Transverse colon (tissue), 4 donors: ENCODE data around the gene PABPN1. TPM values are rescaled to one million over a fixed set of nuclear protein-coding genes. Genes with fewer than 3 reads are reported as not detected.

Source experiments
- DNase-seq: peaks from one replicate; pipeline ENCODE4 v3.0.0-alpha.2; 2019
- H3K27ac ChIP-seq, 4 donors: fragments of 200-600 bp; sonication (generic); 2 replicates each; pipeline ENCODE4 v1.5.1; 2016 to 2018; ENCODE audit warnings: inconsistent platforms in 4 of 4
- H3K27me3 ChIP-seq: fragments of 200-600 bp; sonication (generic); 2 replicates; pipeline ENCODE4 v1.5.1; 2017; ENCODE audit warnings: inconsistent platforms
- H3K36me3 ChIP-seq, 4 donors: fragments of 200-600 bp; sonication (generic); 2 replicates each; pipeline ENCODE4 v1.5.1; 2017 to 2019; ENCODE audit warnings: inconsistent platforms in 4 of 4
- H3K4me1 ChIP-seq, 4 donors: fragments of 200-600 bp; sonication (generic); 2 replicates each; pipeline ENCODE4 v1.5.1; 2017 to 2020; ENCODE audit warnings: inconsistent platforms in 4 of 4
- H3K4me3 ChIP-seq, 4 donors: fragments of 200-600 bp; sonication (generic); 1 replicate in 1 of 4; 2 replicates in 3 of 4; pipeline versions ENCODE4 v1.5.1 to v1.6.1; 2017 to 2019; ENCODE audit warnings: inconsistent platforms in 4 of 4
- H3K9me3 ChIP-seq, 2 donors: fragments of 200-600 bp; sonication (generic); 2 replicates each; pipeline ENCODE4 v1.5.1; 2017 to 2019; ENCODE audit warnings: inconsistent platforms in 2 of 2
- EP300 ChIP-seq: sonication (generic); formaldehyde crosslinking; IDR thresholded peaks from one replicate; pipeline ENCODE4 v1.6.1; 2017; ENCODE audit warnings: antibody characterized with exemption, low read depth
- POLR2A ChIP-seq: fragments of 450-650 bp; IDR thresholded peaks from one replicate; pipeline ENCODE4 v1.6.1; 2016; ENCODE audit warnings: antibody characterized with exemption, mild to moderate bottlenecking, moderate library complexity
- POLR2AphosphoS5 ChIP-seq, 3 donors: sonication (generic); formaldehyde crosslinking; IDR thresholded peaks; one replicate each; pipeline ENCODE4 v1.6.1; 2016; ENCODE audit warnings: antibody characterized with exemption in 3 of 3
- WGBS, 2 donors: methylation state at CpG; one replicate each; pipeline ENCODE4 v1.1.5; 2018; ENCODE audit warnings: low coverage in 1 of 2; 5-methylcytosine and 5-hydroxymethylcytosine counted together
- in situ Hi-C, 4 donors: fragments of 200-750 bp; cut with MboI; loops; one replicate each; pipeline versions ENCODE4 v1.15.0 to v1.15.1; 2017; ENCODE audit warnings: low sequenced_read_pairs in 3 of 4, low pct_ligation_motif_present in 1 of 4, low pct_unique_long_range_greater_than_20kb in 1 of 4
- intact Hi-C: fragments of 100-400 bp; cut with DNase I; formaldehyde crosslinking; loops from one replicate; pipeline ENCODE4 v1.15.1; 2023; ENCODE audit warnings: low total_unique reads
- total RNA-seq, 4 donors: library from RNA; depleted of rRNA; stranded (reverse); fragments of >200 nt; gene quantifications; one replicate each; pipeline ENCODE4 v1.1.0, GENCODE V29; 2016
- TF ChIP-seq, protein P1 (sequence below), 5 experiments: fragments of 200-600 bp in 3 of 5; fragments of 450-650 bp in 2 of 5; sonication (generic) in 3 of 5; IDR thresholded peaks; 1 replicate in 2 of 5; 2 replicates in 3 of 5; pipeline ENCODE4 v1.5.1; 2016 to 2017; ENCODE audit warnings: antibody characterized with exemption in 5 of 5, inconsistent platforms in 3 of 5, mild to moderate bottlenecking in 2 of 5, moderate library complexity in 1 of 5

PABPN1 gene
- total RNA-seq, 4 donors from 2014 or later: 50.0 to 149 (median 63.7) TPM

DNA sequence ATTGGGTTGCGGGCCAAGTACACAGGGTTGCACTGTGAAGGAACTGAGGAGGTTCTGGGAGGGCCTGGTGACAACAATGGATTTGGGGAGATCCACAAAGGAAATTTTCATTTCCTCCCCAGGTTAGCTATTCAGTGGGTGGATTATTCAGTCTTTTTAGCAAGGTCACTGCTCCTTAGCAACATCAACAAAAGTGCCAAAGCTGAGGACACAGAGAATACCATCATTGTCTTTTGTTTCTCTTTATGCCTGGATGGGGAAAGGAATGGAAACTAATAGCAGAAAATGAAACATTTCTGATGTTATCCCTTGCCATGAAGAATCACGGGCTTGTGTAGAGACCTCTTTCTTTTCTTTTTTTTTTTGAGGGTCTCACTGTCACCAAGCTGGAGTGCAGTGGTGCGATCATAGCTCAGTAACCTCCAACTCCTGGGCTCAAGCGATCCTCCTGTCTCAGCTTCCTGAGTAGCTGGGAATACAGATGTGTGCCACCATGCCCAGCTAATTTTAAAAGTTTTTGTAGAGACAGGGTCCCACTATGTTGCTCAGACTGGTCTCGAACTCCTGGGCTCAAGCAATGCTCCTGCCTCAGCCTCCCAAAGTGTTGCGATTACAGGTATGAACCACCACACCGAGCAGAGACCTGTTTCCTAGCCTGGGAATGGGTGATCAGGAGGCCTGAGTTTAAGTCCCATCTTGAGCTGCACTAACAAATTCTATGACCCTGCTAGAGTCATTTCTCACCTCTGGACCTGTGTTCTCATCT lies 25.1 kb upstream of the PABPN1 start:
- TF ChIP-seq, protein P1, sequence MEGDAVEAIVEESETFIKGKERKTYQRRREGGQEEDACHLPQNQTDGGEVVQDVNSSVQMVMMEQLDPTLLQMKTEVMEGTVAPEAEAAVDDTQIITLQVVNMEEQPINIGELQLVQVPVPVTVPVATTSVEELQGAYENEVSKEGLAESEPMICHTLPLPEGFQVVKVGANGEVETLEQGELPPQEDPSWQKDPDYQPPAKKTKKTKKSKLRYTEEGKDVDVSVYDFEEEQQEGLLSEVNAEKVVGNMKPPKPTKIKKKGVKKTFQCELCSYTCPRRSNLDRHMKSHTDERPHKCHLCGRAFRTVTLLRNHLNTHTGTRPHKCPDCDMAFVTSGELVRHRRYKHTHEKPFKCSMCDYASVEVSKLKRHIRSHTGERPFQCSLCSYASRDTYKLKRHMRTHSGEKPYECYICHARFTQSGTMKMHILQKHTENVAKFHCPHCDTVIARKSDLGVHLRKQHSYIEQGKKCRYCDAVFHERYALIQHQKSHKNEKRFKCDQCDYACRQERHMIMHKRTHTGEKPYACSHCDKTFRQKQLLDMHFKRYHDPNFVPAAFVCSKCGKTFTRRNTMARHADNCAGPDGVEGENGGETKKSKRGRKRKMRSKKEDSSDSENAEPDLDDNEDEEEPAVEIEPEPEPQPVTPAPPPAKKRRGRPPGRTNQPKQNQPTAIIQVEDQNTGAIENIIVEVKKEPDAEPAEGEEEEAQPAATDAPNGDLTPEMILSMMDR (IDR thresholded peaks at IDR 0.05): no peak
- TF ChIP-seq POLR2AphosphoS5 (IDR thresholded peaks at IDR 0.05) (no peak), EP300 (no peak), POLR2A (no peak)
- peaks cover 7 to 27% (median 14%) of the 10 kb centered on the region in 4 donors for H3K4me1 ChIP-seq
- intact Hi-C loops (no loop called here), in situ Hi-C loops (loop anchor here in 3 of 4 donors (25.0 kb wide), 1 partner anchor 184 kb away; the partner anchor contains the start of genes CEBPE (in 3 of the 3) and CIROP (in 3 of the 3))
- H3K27ac ChIP-seq: no peak overlapping the region
- no peak overlapping the region for H3K4me3 ChIP-seq
- no peaks in the 10 kb centered on the region for H3K9me3 ChIP-seq
- H3K36me3 ChIP-seq: no peaks in the 10 kb centered on the region
- DNase-seq: no peak
- peaks cover 5% of the 10 kb centered on the region for H3K27me3 ChIP-seq
- 94 to 96% methylated on average over 7 of the region's 7 CpGs for WGBS, 2 donors

DNA sequence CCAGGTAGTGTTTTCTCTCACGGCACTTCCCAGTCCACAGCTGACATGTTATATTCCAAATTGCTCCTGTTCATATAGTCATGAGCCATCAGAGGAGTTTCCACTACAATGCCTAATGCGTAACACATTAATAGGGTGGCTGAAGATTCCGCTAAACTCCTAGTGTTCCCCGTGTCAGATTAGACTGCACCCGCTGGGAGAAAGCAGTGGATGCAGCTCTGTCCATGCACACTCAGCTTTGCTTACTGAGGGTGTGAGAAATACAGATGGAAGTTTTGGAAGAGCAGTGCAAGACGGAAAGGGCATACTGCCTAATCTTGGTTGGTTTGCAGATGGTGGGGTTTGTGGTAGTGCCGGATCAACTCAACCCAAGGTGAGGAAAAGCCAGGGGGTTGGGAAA lies 24.2 kb upstream of the PABPN1 start:
- Histone ChIP-seq H3K4me3 (no peak overlapping the region), H3K4me1 (peaks cover 7 to 27% (median 14%) of the 10 kb centered on the region in 4 donors), H3K27me3 (peaks cover under 1% of the 10 kb centered on the region), H3K27ac (no peak overlapping the region), H3K36me3 (no peaks in the 10 kb centered on the region), H3K9me3 (no peaks in the 10 kb centered on the region)
- no peak for DNase-seq
- 93 to 100% methylated on average over 2 to 7 of the region's 7 CpGs for WGBS, 2 donors
- in situ Hi-C loops: loop anchor here in 3 of 4 donors (25.0 kb wide), 1 partner anchor 185 kb away; the partner anchor contains the start of genes CEBPE (in 3 of the 3) and CIROP (in 3 of the 3)
- TF ChIP-seq POLR2AphosphoS5 (IDR thresholded peaks at IDR 0.05): no peak
- TF ChIP-seq, protein P1 (IDR thresholded peaks at IDR 0.05): no peak
- no peak for TF ChIP-seq POLR2A
- TF ChIP-seq EP300: no peak
- intact Hi-C loops: no loop called here

DNA sequence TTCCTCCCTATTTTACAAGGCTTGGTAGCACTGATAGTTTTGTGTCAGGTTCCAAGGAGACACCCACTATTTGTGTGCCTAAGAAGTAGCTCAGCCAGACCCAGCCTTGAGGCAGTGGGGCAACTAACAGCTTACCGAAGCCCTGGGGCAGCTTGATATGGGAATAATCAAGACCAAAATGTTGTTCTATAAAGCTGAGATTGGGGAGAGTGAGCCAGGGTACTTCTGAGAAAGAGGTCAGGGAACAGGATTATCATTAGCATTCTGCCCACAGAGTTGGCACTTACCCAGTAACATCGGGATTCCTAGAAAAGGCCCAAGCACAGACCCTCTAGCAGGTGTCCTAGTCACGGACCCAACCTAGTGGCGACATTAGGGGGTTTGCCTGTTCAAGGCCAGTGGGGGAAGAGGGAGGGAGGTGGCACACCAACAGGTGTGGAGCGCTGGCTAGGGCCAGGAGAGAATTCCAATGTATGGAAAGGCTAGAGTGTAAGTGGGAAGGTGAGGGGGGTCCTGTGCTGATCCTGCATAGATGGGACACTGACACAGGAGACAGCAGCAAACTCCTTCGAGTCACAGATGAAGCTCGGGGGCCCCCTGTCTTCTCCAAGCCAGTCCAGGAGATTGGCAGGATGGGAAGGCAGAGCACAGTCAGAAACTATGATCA lies 23.5 kb upstream of the PABPN1 start:
- no peak overlapping the region for H3K4me3 ChIP-seq
- H3K27me3 ChIP-seq: no peaks in the 10 kb centered on the region
- no peak for DNase-seq
- peaks cover 7 to 29% (median 17%) of the 10 kb centered on the region in 4 donors for H3K4me1 ChIP-seq
- intact Hi-C loops (loop anchor here (2.0 kb wide), 1 partner anchor 31 kb away; no protein-coding TSS in a partner anchor), in situ Hi-C loops (loop anchor here in 3 of 4 donors (25.0 kb wide), 1 partner anchor 185 kb away; the partner anchor contains the start of genes CEBPE (in 3 of the 3) and CIROP (in 3 of the 3))
- no peaks in the 10 kb centered on the region for H3K9me3 ChIP-seq
- H3K27ac ChIP-seq: no peak overlapping the region
- TF ChIP-seq, protein P1 (IDR thresholded peaks at IDR 0.05): no peak
- TF ChIP-seq POLR2AphosphoS5 (IDR thresholded peaks at IDR 0.05) (no peak), EP300 (no peak), POLR2A (no peak)
- H3K36me3 ChIP-seq: no peaks in the 10 kb centered on the region
- 86 to 90% methylated on average over 3 to 7 of the region's 7 CpGs for WGBS, 2 donors
